SK-N-SH (cell line): ENCODE data around the gene CDK5R2. TPM values are rescaled to one million over a fixed set of nuclear protein-coding genes. Genes with fewer than 3 reads are reported as not detected.

ENCODE experiments used
- CTCF ChIA-PET: fragments of 300-600, 350-600 bp; formaldehyde crosslinking; extraction: SDS; loops from one replicate; lab custom pipeline; 2021; lab: Yijun Ruan, JAX
- POLR2A ChIA-PET: fragments of 350-600 bp; sonication (Branson Sonifier 250); formaldehyde crosslinking; extraction: SDS; loops from one replicate; lab custom pipeline; 2020; ENCODE audit warnings: antibody characterized with exemption, inconsistent platforms; lab: Yijun Ruan, JAX
- DNase-seq: peaks from one replicate; pipeline ENCODE4 v3.0.0; 2012
- H2AFZ ChIP-seq: fragments of 200-600 bp; sonication (generic); 2 replicates; pipeline ENCODE4 v1.8.1; 2016; ENCODE audit warnings: antibody characterized with exemption, mild to moderate bottlenecking, low read depth
- H3F3A ChIP-seq: fragments of 200-600 bp; sonication (generic); replicated peaks from 2 replicates; pipeline ENCODE3; 2016; ENCODE audit warnings: antibody characterized with exemption, mild to moderate bottlenecking; ENCODE audit not compliant: insufficient read depth
- H3K27ac ChIP-seq, 2 experiments: fragments of 200-500 bp in 1 of 2; fragments of 200-600 bp in 1 of 2; sonication (Bioruptor generic) in 1 of 2; sonication (generic), shearing (Covaris generic) in 1 of 2; 2 replicates each; pipeline versions ENCODE4 v1.5.1 to v1.6.1; 2014 to 2016; ENCODE audit warnings: low read depth in 2 of 2, inconsistent platforms in 1 of 2, low read length in 1 of 2, mild to moderate bottlenecking in 1 of 2, mixed read lengths in 1 of 2
- H3K27me3 ChIP-seq: fragments of 200-600 bp; sonication (generic), shearing (Covaris generic); 2 replicates; pipeline ENCODE4 v1.6.1; 2016; ENCODE audit warnings: mixed run types; ENCODE audit not compliant: insufficient read depth
- H3K36me3 ChIP-seq, 2 experiments: fragments of 200-500 bp in 1 of 2; fragments of 200-600 bp in 1 of 2; sonication (Bioruptor generic) in 1 of 2; sonication (generic) in 1 of 2; replicated peaks in 1 of 2; 2 replicates each; pipeline versions ENCODE3 to v1.5.1; 2014 to 2016; ENCODE audit warnings: low read length in 1 of 2, mild to moderate bottlenecking in 1 of 2; ENCODE audit not compliant: insufficient read depth in 2 of 2, control insufficient read depth in 1 of 2
- H3K4me1 ChIP-seq, 2 experiments: fragments of 200-500 bp in 1 of 2; fragments of 200-600 bp in 1 of 2; sonication (Bioruptor generic) in 1 of 2; sonication (generic), shearing (Covaris generic) in 1 of 2; 2 replicates each; pipeline versions ENCODE4 v1.5.1 to v1.6.1; 2014 to 2016; ENCODE audit warnings: low read depth in 1 of 2, low read length in 1 of 2, mixed run types in 1 of 2; ENCODE audit not compliant: insufficient read depth in 2 of 2, control insufficient read depth in 1 of 2
- H3K4me2 ChIP-seq: fragments of 200-600 bp; sonication (generic), shearing (Covaris generic); 2 replicates; pipeline ENCODE4 v1.6.1; 2017; ENCODE audit warnings: mixed run types
- H3K4me3 ChIP-seq, 2 experiments: fragments of 200-500 bp in 1 of 2; fragments of 200-600 bp in 1 of 2; sonication (Bioruptor generic) in 1 of 2; sonication (generic), shearing (Covaris generic) in 1 of 2; 2 replicates each; pipeline versions ENCODE4 v1.5.1 to v1.8.1; 2014 to 2016; ENCODE audit warnings: low read depth in 2 of 2, inconsistent platforms in 1 of 2, low read length in 1 of 2, mild to moderate bottlenecking in 1 of 2, mixed read lengths in 1 of 2, moderate library complexity in 1 of 2
- H3K79me2 ChIP-seq: fragments of 200-600 bp; sonication (generic); 2 replicates; pipeline ENCODE4 v1.8.1; 2017; ENCODE audit warnings: mild to moderate bottlenecking; ENCODE audit not compliant: insufficient read depth
- H3K9ac ChIP-seq: fragments of 200-600 bp; sonication (generic); 2 replicates; pipeline ENCODE4 v1.6.1; 2017; ENCODE audit warnings: mixed run types
- H3K9me2 ChIP-seq: fragments of 200-600 bp; sonication (generic); 2 replicates; pipeline ENCODE4 v1.6.1; 2017; ENCODE audit warnings: mixed run types
- H3K9me3 ChIP-seq: fragments of 200-600 bp; sonication (generic); 2 replicates; pipeline ENCODE4 v1.6.1; 2017; ENCODE audit warnings: mixed run types, mild to moderate bottlenecking, moderate library complexity
- H4K20me1 ChIP-seq: fragments of 200-600 bp; sonication (generic); 2 replicates; pipeline ENCODE4 v1.6.1; 2017; ENCODE audit warnings: mild to moderate bottlenecking, mixed run types; ENCODE audit not compliant: insufficient read depth
- EZH2phosphoT487 ChIP-seq: fragments of 200-600 bp; sonication (generic); IDR thresholded peaks from 2 replicates; pipeline ENCODE4 v1.6.1; 2017; ENCODE audit warnings: low read depth, mixed run types, mild to moderate bottlenecking, antibody characterized with exemption, moderate library complexity, borderline replicate concordance
- FOSL2 ChIP-seq: IDR thresholded peaks from 2 replicates; pipeline ENCODE4 v1.4.0; 2012; ENCODE audit warnings: low read depth, mild to moderate bottlenecking, moderate library complexity, borderline replicate concordance
- FOXJ3 ChIP-seq: sonication (generic); formaldehyde crosslinking; IDR thresholded peaks from 2 replicates; pipeline ENCODE4 v1.5.1; 2020; ENCODE audit warnings: mild to moderate bottlenecking, missing genetic modification reagents
- FOXM1 ChIP-seq: IDR thresholded peaks from 2 replicates; pipeline ENCODE4 v1.4.0; 2012; ENCODE audit warnings: low read depth, mild to moderate bottlenecking
- GABPA ChIP-seq: IDR thresholded peaks from 2 replicates; pipeline ENCODE4 v1.4.0; 2012; ENCODE audit warnings: low read depth, mild to moderate bottlenecking
- GATA2 ChIP-seq: sonication (generic); formaldehyde crosslinking; IDR thresholded peaks from 2 replicates; pipeline ENCODE4 v1.5.0; 2020; ENCODE audit warnings: mild to moderate bottlenecking, missing genetic modification reagents
- IRF3 ChIP-seq: fragments of 150-350 bp; IDR thresholded peaks from 2 replicates; pipeline ENCODE4 v1.6.1; 2016; ENCODE audit warnings: mild to moderate bottlenecking, low read depth, low read length
- MEF2A ChIP-seq: IDR thresholded peaks from 2 replicates; pipeline ENCODE4 v1.4.0; 2012; ENCODE audit warnings: low read depth, borderline replicate concordance
- NFIC ChIP-seq: IDR thresholded peaks from 2 replicates; pipeline ENCODE4 v1.4.0; 2012; ENCODE audit warnings: borderline replicate concordance
- NRF1 ChIP-seq: IDR thresholded peaks from 2 replicates; pipeline ENCODE4 v1.6.1; 2012; ENCODE audit warnings: low read depth, mild to moderate bottlenecking, low read length
- POLR2AphosphoS5 ChIP-seq: IDR thresholded peaks from 2 replicates; pipeline ENCODE4 v1.6.1; 2012; ENCODE audit warnings: low read depth, low read length
- RAD21 ChIP-seq: IDR thresholded peaks from 2 replicates; pipeline ENCODE4 v1.6.1; 2012; ENCODE audit warnings: mild to moderate bottlenecking, low read length
- REST ChIP-seq: IDR thresholded peaks from 2 replicates; pipeline ENCODE4 v1.6.1; 2012; ENCODE audit warnings: mild to moderate bottlenecking, low read depth, low read length, moderate library complexity
- RFX5 ChIP-seq: IDR thresholded peaks from 2 replicates; pipeline ENCODE4 v1.6.1; 2012; ENCODE audit warnings: mild to moderate bottlenecking, improper control_type of control experiment, low read length
- SMC3 ChIP-seq: IDR thresholded peaks from 2 replicates; pipeline ENCODE4 v1.6.1; 2012; ENCODE audit warnings: low read depth, low read length, improper control_type of control experiment
- TAF1 ChIP-seq: IDR thresholded peaks from 2 replicates; pipeline ENCODE4 v1.6.1; 2012; ENCODE audit warnings: low read depth, mild to moderate bottlenecking, low read length, moderate library complexity, borderline replicate concordance
- TEAD4 ChIP-seq: IDR thresholded peaks from 2 replicates; pipeline ENCODE4 v1.4.0; 2012; ENCODE audit warnings: mild to moderate bottlenecking, borderline replicate concordance; ENCODE audit not compliant: insufficient read depth
- YY1 ChIP-seq: IDR thresholded peaks from 2 replicates; pipeline ENCODE4 v1.4.0; 2012; ENCODE audit warnings: low read depth, mild to moderate bottlenecking
- ZBTB33 ChIP-seq: IDR thresholded peaks from 2 replicates; pipeline ENCODE4 v1.4.0; 2012; ENCODE audit warnings: low read depth, borderline replicate concordance
- WGBS: methylation state at CpG from one replicate; pipeline ENCODE4 v1.1.6; 2017; ENCODE audit warnings: low lambda C conversion rate; 5-methylcytosine and 5-hydroxymethylcytosine counted together
- polyA plus RNA-seq, 3 experiments: library from polyadenylated mRNA; depleted of rRNA; stranded (reverse); fragments of >200 nt; gene quantifications; 2 replicates each; pipeline ENCODE4 v1.2.3, GENCODE V29; 2012
- TF ChIP-seq, protein P1 (sequence below): IDR thresholded peaks from 2 replicates; pipeline ENCODE4; 2012
- TF ChIP-seq, protein P2 (sequence below): fragments of 200-600 bp; sonication (generic); IDR thresholded peaks from 2 replicates; pipeline ENCODE4 v1.6.1; 2017; ENCODE audit warnings: antibody characterized with exemption, mild to moderate bottlenecking, moderate library complexity

CDK5R2 gene
- polyA plus RNA-seq, 1 of the 3 experiments (the other 2 are of a cell fraction) = 0.26 TPM

DNA sequence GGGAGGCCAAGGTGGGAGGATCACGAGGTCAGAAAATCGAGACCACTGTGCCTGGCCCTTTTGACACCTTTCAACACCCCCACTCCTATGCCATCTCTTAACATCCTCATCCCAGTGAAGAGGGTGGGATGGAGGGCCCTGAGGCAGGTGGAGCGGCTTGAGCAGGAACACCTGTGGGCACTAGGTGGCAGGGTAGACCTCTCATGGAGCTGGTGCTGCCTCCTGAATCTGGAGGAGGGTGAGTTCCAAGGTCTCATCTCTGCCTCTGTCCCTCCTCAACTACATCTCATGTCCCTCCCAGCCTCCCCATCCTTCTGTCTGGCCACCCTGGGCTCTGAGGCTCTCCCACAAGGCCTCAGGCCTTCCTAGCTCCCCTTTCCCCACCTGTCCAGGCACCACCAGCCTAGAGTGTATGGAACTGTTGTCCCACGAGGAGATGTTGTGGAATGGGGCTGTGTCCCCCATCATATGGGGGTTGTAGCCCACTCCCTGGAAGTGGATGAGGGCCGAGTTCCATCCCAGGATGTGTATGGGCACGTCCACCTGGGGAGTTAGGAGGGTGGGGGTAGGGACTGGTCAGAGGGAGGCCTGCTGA lies 50.8 kb downstream of the CDK5R2 start:
- Histone ChIP-seq H4K20me1 (no peaks in the 10 kb centered on the region), H3K79me2 (no peaks in the 10 kb centered on the region), H3K27ac (no peak overlapping the region), H3K4me1 (no peaks in the 10 kb centered on the region), H2AFZ (no peak overlapping the region), H3K9ac (no peak overlapping the region), H3K9me3 (no peaks in the 10 kb centered on the region), H3K9me2 (no peaks in the 10 kb centered on the region), H3K27me3 (no peaks in the 10 kb centered on the region), H3K36me3 (no peaks in the 10 kb centered on the region), H3F3A (no peaks in the 10 kb centered on the region), H3K4me3 (no peak overlapping the region), H3K4me2 (no peak overlapping the region)
- TF ChIP-seq TEAD4 (no peak), NRF1 (no peak), FOSL2 (no peak), RFX5 (no peak), IRF3 (no peak), YY1 (no peak), EZH2phosphoT487 (no peak), REST (no peak), NFIC (no peak), GATA2 (no peak), MEF2A (no peak), GABPA (no peak), FOXM1 (no peak), POLR2AphosphoS5 (no peak), ZBTB33 (no peak), FOXJ3 (CRISPR knock-in tag) (no peak), TAF1 (no peak), SMC3 (peak; percentile 35; the same call in 1 of the 2 replicates), RAD21 (peak; percentile 62)
- TF ChIP-seq, protein P1, sequence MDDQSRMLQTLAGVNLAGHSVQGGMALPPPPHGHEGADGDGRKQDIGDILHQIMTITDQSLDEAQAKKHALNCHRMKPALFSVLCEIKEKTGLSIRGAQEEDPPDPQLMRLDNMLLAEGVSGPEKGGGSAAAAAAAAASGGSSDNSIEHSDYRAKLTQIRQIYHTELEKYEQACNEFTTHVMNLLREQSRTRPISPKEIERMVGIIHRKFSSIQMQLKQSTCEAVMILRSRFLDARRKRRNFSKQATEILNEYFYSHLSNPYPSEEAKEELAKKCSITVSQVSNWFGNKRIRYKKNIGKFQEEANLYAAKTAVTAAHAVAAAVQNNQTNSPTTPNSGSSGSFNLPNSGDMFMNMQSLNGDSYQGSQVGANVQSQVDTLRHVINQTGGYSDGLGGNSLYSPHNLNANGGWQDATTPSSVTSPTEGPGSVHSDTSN = no peak
- TF ChIP-seq, protein P2, sequence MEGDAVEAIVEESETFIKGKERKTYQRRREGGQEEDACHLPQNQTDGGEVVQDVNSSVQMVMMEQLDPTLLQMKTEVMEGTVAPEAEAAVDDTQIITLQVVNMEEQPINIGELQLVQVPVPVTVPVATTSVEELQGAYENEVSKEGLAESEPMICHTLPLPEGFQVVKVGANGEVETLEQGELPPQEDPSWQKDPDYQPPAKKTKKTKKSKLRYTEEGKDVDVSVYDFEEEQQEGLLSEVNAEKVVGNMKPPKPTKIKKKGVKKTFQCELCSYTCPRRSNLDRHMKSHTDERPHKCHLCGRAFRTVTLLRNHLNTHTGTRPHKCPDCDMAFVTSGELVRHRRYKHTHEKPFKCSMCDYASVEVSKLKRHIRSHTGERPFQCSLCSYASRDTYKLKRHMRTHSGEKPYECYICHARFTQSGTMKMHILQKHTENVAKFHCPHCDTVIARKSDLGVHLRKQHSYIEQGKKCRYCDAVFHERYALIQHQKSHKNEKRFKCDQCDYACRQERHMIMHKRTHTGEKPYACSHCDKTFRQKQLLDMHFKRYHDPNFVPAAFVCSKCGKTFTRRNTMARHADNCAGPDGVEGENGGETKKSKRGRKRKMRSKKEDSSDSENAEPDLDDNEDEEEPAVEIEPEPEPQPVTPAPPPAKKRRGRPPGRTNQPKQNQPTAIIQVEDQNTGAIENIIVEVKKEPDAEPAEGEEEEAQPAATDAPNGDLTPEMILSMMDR = peak; percentile 30
- POLR2A ChIA-PET = interaction anchor here (0.8 kb wide), 1 partner anchor 9 kb away, joined by 3 read pairs; no protein-coding TSS in a partner anchor
- 50% methylated on average over 6 of the region's 6 CpGs for WGBS
- CTCF ChIA-PET = interaction anchor here (0.6 to 20.3 kb wide), 13 partner anchors 10 to 149 kb away, joined by 3 to 258 read pairs (median 6); partner anchors contain the start of gene NHEJ1
- peak; percentile 64 for DNase-seq
